Fibroblast of skin of back (primary cell): ENCODE measurements around the gene GRK7.
A peak's percentile ranks its signal among the peaks of the same experiment; 100 is the strongest.
"Not testable (repeated sequence)": the region's sequence is repeated elsewhere in the genome, so short reads cannot be mapped to it uniquely, and the experiment has no call there.

Source experiments
- DNase-seq: peaks from one replicate; pipeline ENCODE4 v3.0.0-alpha.2; 2013

The GRK7 gene

DNA sequence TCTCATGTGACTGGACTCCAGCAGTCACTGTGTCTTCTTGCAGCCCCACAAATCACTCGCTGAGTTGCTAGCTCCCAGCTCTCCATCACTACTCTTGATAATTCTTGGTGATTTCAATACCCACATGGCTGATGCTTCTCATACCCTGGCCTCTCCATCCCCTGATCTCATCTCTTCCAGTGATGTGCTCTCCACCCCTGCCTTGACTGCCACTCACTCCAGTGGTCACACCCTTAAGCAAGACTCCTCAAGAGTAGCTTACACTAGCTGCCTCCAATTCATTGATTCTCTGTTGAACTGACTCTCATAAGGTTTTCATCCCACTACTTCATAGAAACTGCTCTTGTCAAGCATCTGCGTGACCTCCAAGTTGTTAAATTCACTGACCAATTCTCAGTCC is 837 bp downstream of the GRK7 start:
- no peak for DNase-seq

DNA sequence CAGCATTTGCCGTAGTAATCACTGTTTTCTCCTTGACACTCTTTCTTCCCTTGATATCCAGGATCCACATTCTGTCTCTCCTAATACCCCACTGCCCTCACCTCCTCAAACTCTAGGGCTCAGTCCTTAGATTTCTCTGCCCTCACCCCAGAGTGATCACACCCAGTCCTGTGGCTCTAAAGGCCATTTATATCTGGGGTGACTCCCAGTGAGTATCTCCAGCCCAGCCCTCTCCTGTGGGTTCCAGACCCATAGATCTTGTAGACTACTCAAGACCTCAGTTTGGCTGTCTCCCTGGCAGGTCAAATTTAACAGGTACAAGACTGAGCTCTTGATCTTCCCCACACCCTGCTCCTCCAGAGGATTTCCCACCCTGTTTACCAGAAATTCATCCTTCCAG is 1.3 kb downstream of the GRK7 start:
- DNase-seq = no peak

DNA sequence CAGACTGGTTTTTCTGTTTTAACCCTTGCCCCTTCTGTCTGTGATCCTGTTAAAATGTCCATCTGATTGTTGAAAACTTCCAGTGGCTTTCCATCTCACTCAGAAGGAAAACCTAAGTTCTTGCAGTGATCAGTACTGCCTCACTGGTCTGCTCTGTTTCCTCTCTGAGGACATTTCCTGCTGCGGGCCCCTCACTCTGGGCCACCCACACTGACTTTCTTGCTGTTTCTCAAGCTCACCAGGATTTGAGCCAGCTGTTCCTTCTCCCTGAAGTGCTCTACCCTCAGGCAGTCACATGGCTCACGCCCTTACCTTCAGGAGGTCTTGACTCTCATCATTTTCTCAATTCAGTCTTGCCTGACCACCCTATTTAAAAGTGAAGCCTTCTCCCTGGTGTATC is 1.8 kb downstream of the GRK7 start:
- DNase-seq = no peak

DNA sequence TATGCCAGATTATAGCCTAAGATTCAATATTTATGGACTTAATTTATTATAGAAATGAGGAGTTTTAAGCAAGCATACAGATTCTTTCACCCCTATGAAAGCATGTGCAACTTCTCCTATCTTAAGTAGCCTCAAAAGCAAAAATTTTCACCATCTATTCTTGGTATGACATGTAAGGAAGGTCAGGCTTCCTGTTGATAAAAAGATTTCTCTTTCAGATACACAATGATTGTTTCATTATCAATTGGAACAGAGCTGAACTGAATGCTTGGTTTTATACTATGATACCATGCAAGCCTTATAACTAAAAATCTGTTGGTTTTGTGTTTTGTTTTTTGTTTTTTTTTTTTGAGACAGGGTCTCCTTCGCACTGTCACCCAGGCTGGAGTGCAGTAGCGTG is 3.9 kb downstream of the GRK7 start:
- no peak for DNase-seq

DNA sequence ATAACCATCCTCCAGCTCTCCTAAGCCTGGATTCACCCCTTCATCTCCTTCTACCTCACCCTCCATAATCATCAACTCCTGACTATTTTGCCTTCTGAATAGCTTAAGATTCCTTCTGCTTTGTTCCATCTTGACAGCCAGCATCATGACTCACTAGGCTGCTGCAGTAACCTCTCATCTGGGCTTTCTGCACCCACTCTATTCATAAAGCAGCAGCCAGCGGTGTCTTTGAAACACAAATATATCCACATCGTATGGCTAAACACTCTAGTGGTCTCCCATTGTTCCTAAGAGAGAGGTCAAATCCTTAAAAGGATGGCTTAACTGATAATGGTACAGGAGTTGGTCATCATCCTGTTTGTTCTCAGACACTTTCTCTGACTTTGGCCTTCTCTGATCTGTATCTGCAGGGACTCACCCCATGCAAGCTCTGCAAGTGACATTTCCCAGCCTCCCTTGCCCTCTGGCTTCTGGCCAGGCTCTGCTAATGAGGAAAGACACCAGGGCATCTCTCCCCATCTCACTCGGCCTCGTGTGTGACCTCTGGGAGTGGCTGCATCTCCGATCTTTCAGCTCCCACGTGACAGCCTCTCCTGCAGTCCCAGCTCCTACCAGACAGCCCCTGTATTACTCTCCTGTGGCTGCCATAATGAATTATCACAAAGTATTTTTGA is 6.2 kb downstream of the GRK7 start:
- no peak for DNase-seq

DNA sequence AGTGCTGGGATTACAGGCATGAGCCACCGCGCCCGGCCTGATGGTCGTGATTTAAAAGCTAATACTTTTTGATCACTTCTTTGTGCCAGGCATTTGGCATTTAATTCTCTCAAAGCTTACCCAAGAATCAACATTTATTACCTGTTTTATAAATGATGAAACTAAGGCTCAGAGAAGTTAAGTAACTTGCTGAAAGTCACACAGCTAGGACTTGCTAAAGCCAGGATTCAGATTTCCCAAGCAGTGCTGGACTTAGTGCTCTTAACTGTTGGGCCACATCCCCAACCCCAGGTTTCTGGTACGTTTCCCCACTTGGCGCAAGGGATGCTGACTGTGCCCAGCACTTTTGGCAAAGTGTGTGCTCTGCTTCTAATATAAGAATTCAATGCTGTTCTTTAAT is 10.5 kb downstream of the GRK7 start:
- DNase-seq = no peak

DNA sequence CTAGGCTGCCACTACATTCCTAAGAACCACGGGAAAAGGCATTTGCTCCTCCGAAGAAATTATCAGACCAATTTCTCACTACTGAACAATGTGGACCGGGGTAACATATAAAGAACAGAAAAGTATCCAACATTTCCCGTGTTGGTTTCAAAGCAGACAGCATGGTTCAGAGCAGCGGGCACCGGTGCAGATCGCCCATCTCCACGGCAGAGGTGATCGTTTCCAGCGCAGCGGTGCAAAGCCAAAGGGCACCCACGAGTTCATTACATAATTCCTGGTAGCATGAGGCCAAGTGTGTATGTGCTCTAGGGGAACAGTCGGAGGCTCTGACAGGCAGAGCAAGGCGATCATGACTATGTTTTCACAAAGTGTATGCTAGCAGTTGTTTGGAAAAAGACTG is 13.2 kb downstream of the GRK7 start:
- no peak for DNase-seq

DNA sequence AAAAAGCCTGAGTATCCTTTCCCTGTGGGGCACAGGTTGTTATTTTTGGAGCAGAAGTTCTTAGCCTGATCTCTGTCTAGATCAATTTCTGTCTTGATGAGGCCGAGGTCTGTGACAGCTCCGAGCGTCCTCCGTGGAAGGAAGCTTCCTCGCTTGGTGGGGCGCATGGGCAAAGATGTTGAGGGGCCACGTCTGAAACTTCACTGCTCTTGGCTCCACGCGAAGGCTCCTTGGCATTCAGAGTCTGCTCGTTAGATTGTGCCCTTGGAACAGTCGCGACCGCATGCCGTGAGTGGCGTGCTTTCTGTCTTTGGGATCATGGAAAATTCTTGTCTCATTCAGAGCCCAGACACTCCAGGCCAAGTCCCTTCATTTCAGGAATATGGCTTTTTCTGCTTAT is 13.7 kb downstream of the GRK7 start:
- DNase-seq = no peak

DNA sequence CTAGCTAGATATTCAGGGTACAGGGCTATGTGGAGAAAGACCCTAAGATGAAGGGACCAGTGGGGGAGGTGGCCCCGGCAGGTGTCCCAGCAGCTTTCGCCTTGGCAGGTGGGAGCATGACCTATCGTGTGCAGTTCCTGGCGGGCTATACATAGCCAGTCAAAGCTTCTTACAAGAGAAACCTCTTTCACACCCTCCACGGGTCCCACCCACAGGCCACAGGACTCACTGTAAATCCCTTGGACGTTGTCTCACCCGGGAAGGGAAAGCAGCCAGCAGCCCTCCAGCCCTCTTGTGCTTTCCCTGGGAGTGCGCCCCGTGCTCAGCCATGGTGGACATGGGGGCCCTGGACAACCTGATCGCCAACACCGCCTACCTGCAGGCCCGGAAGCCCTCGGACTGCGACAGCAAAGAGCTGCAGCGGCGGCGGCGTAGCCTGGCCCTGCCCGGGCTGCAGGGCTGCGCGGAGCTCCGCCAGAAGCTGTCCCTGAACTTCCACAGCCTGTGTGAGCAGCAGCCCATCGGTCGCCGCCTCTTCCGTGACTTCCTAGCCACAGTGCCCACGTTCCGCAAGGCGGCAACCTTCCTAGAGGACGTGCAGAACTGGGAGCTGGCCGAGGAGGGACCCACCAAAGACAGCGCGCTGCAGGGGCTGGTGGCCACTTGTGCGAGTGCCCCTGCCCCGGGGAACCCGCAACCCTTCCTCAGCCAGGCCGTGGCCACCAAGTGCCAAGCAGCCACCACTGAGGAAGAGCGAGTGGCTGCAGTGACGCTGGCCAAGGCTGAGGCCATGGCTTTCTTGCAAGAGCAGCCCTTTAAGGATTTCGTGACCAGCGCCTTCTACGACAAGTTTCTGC is 15.0 kb downstream of the GRK7 start:
- no peak for DNase-seq

DNA sequence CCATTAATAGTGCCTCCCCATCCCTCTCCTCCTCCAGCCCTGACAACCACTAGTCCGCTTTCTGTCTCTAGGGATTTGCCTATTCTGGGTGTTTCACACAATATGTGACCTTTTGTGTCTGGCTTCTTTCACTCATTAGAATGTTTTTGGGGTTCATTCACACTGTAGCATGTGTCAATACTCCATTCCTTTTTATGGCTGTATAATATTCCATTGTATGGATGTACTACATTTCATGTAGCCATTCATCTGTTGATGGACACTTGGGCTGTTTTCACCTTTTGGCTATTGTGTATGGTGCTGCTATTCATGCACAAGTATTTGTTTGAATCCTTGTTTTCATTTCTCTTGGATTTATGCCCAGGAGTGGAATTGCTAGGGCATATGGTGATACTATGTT is 16.5 kb downstream of the GRK7 start:
- DNase-seq = no peak

DNA sequence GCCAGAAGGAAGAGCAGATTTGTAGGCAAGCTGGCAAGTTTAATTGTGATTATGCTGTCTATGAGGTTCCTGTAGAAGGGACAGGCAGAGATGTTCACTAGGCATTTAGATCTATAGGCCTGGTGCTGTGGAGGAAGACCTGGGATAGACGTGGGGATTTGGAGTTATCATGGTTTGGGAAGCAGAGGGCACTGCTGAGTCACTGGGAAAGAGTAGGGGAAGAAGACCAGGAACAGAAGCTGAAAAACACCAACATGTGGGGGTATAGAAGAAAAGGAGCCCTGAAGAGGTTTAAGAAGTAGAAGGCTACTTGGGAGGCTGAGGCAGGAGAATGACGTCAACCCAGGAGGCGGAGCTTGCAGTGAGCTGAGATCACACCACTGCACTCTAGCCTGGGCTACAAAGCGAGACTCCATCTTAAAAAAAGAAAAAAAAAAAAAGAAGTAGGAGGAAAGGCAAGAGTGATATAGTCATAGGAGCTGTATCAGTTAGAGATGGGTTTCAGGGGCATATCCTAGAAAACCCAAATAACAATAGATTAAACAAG is 19.3 kb downstream of the GRK7 start:
- DNase-seq = no peak

DNA sequence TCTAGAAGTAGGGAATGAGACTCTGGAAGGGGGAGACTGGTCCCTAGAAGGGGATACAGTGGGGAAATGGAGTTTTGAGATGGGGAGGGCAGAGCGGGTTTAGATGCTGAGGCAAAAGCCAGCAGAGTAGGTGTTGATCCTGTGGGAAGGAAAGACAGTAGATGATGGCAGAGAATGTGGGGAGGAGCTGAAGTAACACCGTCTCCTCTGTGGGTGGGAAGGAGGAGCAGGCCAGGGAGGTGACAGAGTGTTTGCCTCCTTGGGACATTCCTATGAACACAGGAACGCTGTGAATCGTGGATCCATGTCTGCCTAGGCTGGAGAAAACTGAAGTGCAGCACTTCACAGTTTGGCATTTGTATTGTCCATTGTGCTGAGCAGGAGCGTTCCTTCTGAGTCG is 20.4 kb downstream of the GRK7 start:
- DNase-seq = no peak

DNA sequence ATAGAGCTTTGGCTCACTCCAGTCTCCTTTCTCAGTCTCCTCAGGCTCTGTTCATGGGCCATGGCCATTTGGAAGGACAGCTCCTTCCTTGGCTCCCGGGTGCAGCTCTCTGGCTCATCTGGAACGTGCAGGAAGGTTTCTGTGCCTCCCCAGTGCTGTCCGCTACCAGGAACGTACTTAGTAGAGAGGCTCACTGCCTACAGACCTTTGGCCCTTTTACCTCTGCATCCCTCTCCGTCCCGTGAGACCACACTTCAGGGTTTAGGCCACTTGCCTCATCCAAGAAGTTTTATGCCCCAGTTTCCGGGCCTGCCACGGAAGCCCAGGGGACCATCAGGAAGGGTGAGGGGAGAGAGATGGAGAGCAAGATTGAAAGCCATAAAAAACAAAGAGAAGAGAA is 20.9 kb downstream of the GRK7 start:
- no peak for DNase-seq

DNA sequence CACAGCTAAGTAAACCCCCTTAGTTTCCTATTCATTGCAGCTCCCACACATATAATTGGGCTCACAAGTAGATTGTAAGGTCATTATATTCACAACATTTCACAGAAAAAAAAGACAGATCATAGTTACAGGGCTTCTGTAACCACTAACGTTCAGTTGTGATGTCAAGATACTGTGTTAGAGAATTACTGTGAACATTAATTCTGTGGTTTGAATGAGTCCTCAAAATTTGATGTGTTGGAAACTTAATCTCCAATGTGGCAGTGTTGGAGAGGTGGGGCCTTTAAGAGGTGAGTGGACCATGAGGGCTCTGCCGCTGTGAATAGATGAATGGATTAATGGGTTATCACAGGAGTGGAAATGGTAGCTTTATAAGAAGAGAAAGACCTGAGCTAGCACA is 21.3 kb downstream of the GRK7 start:
- DNase-seq = no peak

DNA sequence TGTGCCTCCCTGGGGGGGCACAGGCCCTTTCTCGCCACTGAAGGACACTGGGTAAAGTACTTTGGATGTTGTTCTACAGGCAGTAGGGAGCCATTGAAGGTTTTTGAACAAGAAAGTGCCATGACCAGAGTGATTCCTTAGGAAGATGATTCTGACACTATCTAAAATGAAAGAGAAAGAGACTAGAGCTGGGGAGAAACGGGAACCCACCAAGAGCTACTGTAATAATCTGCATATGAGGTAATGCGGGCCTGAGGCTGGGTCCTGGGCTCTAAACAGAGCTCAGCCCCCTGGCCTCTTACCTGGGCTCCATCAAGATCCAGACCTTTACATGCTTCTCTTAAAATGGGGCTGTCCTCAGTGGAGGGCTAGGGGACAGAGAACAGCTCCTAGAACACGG is 24.9 kb downstream of the GRK7 start:
- DNase-seq = no peak

DNA sequence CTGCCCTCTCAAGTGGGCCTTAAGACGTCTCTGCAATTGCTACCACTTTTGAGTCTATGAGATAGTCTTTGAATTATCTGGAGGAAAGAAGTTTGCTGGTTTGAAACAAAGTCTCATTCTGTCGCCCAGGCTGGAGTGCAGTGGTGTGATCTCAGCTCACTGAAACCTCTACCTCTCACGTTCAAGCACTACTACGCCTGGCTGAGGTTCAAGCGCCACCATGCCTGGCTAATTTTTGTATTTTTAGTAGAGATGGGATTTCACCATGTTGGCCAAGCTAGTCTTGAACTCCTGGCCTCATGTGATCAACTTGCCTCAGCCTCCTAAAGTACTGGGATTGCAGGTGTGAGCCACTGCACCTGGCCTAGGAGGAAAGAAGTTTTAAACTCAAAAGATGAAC is 25.5 kb downstream of the GRK7 start:
- DNase-seq = not testable (repeated sequence)

DNA sequence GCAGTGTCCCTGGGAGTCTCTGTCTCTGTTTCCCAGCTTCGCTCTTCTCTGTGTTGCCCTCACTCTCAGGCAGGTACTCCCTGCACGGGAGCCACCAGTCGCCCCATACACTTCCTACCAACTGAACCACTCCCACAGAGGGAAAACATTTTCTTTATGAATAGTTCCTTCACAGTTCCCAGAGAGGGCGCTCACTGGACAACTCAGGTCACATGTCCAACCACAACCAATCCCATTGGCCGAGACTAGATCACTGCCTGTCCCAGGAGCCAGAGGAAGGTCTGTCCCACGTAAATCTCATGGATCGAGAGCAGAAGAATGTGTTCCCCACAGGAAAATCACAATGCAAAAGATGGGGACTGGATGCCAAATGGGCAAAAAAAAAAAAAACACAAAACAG is 26.1 kb downstream of the GRK7 start:
- DNase-seq = no peak

DNA sequence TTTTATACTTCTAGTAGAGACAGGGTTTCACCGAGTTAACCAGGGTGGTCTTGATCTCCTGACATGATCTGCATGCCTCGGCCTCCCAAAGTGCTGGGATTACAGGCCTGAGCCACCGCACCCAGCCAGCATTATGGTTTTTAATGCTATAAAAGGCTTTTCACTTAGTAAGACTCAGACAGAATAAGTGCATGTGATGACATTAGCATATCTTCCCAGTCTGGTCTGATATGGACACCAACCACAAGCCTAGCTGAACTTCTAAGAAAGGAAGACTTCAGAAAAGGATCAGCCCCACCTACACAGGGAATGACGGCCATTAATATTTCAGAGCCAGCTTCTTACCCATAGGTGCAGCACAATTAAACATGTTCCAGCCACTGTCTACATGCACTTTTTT is 27.0 kb downstream of the GRK7 start:
- DNase-seq = no peak

DNA sequence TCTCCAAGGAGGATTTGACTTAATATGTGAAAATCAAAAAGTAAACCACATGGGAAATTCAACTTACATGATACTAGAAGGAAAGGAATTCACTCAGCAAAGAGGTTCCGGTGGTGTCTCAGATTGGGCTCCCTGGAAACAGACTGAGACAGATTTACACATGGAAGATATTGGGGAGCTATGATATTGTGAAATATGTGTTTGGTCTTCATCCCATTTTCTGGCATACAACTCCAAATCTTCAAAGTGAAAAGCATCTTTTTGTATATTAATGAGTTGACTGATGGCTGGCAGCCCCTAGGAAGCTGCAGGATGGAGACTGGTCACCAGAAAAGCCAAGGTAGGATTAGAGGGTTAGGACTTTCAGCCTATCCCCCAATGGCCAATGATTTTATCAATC is 29.3 kb downstream of the GRK7 start:
- DNase-seq = no peak

DNA sequence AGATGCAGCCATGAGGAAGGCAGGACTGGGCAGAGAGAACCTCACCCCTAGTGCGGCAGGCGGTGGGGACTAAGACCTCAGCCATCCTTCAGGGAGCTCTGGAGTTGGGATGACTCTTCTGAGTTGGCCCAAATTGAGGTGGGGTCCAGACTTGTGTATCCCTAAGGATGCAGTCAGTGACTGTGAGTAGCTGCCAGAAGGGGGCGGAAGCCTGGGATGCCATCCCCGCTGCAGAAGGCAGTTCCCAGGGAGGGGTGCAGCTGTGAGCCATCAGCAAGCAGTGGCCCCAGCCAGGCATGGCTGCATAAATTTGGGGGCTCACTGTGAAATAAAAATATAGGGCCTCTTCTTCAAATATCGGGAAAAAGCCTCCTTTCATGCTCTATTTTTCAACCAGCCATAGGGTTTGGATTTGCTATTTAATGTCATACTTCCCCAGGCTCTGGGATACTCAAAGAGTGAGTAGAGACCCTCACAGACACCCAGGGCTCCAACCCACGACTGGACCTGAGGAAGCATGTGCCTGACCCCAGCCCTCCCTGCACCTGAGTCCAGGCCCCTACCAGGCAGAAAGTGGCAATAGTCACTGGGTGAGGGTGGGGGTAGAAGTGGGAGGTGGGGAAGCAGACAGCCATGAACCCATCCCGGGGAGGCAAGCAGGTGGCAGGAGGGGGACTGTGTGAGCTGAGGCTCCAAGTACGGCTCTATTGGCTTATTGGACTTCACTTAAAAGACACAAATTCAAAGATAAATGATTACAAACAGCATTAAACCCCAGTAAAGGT is 30.5 kb downstream of the GRK7 start:
- no peak for DNase-seq

DNA sequence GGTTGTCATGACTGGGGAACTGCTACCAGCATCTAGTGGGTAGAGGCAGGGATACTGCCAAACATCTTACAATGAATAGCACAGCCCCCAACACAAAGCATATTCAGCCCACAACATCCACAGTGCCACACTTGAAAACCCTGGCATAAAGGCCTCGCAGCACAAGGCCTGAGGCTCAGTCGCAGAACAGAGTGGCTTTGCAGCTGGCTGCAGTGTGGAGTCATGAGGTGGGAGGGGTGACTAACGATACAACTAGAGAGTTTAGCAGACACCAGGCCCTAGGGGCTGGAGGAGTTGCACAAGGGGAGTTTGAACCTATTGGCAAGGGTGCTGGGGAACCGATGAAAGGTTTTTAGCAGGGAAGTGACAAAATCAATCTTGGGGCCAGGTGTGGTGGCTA is 32.1 kb downstream of the GRK7 start:
- DNase-seq = no peak

DNA sequence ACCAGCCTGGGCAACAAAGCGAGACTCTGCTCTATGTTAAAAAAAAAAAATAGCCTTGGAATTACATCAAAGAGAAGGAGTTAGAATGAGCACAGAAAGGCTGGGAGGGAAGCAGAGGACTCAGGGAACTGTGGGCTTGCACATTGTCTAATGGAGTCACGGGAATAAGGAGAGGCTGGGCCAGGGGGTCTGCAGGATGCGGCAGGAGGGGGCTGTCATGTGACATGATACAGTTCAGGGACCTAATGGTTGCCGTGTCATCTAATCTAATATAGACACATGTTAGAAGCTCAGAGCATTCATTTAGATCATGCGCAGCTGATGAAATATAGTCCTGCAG is 32.5 kb downstream of the GRK7 start:
- no peak for DNase-seq

DNA sequence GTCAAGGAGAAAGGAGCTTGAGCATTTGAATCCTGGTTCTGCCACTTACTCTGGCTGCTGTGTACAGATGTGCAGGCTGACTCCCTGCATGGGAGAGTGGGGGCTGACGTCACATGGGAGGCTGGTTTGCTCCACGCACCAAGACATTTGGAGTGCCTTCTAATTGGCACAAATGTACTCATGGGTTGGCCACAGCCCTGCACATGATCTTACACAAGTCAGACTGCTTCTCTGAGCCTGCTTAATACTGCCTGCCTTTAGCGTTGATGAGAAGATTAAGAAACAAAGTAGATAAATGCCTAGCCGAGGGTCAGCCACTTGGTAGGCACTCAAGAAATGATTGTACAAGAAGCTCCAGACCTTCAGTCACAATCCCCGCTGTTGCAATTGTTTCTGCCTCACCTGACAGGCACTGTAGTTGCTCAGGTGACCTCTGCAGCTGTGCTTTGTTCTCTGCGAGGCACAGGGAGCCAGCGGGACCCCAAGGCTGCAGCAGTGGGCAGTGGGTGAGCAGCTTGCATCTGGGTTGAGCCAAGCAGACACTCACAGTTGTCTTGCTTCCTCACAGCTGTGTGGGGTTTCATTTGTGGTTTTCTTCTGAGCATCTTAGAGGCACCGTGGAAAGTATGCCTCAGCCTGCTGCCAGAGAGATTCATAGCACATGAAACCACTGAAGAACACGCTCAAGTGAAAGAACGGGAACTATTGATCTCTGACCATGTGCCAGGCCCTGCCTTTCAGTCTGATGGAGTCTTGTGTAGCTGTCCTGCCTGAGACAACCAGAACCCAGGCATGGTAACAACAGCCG is 33.1 kb downstream of the GRK7 start:
- DNase-seq = peak; percentile 42
